Measurements from ENCODE around the gene RBM48.

GRCh38 chr7:92498557-92498956, 30.0 kb upstream of the RBM48 start:
- TF ChIP-seq, protein P1, sequence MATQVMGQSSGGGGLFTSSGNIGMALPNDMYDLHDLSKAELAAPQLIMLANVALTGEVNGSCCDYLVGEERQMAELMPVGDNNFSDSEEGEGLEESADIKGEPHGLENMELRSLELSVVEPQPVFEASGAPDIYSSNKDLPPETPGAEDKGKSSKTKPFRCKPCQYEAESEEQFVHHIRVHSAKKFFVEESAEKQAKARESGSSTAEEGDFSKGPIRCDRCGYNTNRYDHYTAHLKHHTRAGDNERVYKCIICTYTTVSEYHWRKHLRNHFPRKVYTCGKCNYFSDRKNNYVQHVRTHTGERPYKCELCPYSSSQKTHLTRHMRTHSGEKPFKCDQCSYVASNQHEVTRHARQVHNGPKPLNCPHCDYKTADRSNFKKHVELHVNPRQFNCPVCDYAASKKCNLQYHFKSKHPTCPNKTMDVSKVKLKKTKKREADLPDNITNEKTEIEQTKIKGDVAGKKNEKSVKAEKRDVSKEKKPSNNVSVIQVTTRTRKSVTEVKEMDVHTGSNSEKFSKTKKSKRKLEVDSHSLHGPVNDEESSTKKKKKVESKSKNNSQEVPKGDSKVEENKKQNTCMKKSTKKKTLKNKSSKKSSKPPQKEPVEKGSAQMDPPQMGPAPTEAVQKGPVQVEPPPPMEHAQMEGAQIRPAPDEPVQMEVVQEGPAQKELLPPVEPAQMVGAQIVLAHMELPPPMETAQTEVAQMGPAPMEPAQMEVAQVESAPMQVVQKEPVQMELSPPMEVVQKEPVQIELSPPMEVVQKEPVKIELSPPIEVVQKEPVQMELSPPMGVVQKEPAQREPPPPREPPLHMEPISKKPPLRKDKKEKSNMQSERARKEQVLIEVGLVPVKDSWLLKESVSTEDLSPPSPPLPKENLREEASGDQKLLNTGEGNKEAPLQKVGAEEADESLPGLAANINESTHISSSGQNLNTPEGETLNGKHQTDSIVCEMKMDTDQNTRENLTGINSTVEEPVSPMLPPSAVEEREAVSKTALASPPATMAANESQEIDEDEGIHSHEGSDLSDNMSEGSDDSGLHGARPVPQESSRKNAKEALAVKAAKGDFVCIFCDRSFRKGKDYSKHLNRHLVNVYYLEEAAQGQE (IDR thresholded peaks at IDR 0.05; ENCODE audit: insufficient read depth in 1 of 2, low read depth in 2 of 2, low read length in 2 of 2): no peak
- TF ChIP-seq POLR2AphosphoS5 (IDR thresholded peaks at IDR 0.05; ENCODE audit: low read depth, low read length) (no peak), SIN3A (IDR thresholded peaks at IDR 0.05; ENCODE audit: borderline replicate concordance, insufficient read depth, low read length) (no peak)

Measured in PFSK-1 (cell line).